GM18858 (cell line): Measurements from ENCODE around the gene MCU.

Experiments used
- ATAC-seq: cut with Tn5 transposase; IDR thresholded peaks from one replicate; pipeline ENCODE4 v1.9.1; 2021; ENCODE audit not compliant: unreplicated experiment

Gene MCU

GRCh38 chr10:72834183-72834825, 142.4 kb downstream of the MCU start:
- ATAC-seq = no peak

- ATAC-seq = no peak
These were observed 148.4 kb downstream of the MCU start for GRCh38 chr10:72840319-72840718.

DNA sequence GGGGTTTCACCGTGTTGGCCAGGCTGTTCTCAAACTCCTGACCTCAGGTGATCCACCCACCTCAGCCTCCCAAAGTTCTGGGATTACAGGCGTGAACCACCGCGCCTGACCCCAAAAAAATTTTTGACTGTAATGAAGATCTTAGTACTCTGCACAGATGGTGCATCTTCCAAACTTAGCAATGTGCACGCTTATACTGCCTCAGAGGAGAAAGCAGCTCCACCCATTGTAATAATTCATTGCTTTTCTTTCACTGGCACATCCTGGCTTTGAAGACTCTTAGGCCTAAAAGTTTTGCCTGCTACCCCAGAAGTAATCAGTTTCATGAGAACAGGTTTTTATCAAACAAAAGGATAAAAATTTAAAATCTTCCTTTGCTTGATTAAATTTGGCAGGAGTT, 149.5 kb downstream of the MCU start:
- ATAC-seq = no peak

DNA sequence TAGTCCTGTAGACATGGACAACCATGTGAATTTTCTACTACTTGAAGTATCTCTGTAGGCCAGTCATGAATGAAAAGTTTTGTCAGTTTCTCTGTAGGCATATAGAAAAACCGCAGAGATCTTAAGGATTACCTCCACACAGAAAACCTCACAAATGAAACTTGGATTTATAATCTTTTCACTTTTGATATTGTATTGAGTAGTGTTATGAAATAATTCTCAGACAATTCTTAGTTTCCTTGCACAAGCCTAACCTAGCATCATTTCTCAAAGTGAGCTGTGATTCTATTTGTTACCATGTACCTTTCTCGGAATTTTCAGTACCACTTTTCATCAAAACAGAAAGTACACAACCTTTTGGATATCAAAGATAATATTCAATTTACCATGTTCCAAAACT, 150.2 kb downstream of the MCU start:
- ATAC-seq = no peak

- no peak for ATAC-seq
These were observed 154.3 kb downstream of the MCU start for GRCh38 chr10:72846238-72846637.

- no peak for ATAC-seq
These were observed 155.7 kb downstream of the MCU start for GRCh38 chr10:72847681-72848080.

GRCh38 chr10:72850861-72851260, 158.9 kb downstream of the MCU start:
- ATAC-seq = no peak

- ATAC-seq = no peak
These were observed 159.6 kb downstream of the MCU start for GRCh38 chr10:72851509-72851908.

DNA sequence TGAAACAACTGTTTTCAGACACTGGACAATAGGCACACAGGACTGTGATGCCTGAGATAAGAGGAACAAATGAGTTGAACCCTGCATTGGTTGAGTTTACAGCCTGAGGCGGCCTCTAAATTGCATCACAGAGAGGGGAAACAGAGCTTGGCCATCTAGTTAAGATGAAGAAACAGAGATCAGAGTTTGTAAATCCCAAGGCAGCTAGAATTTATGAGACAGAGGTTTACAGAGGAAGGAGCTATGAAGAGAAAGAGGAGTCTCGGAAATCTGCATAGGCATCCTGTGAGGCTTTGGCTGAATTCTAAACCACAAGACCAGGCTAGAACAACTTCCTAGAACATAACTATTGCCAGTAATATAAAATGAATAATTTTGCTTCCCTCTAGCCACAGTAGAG, 160.6 kb downstream of the MCU start:
- no peak for ATAC-seq

GRCh38 chr10:72855129-72855528, 163.2 kb downstream of the MCU start:
- ATAC-seq = no peak

DNA sequence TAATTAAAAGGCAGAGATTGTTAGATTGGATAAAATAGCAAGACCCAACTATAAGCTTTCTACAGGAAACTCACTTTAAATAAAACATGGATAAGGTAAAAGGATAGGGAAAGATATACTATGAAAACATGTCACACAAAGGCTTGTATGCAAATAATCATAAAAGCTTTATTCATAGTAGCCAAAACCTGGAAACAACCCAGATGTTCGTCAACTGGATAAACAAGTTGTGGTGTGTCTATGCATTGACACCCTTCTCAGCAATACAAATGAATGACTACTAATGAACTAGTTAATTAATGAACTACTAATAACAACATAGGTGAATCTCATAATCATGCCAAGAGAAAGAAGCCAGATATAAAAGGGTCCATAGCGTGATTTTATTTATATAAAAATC, 163.8 kb downstream of the MCU start:
- ATAC-seq = no peak

- ATAC-seq = no peak
These were observed 166.1 kb downstream of the MCU start for GRCh38 chr10:72858067-72858466.

DNA sequence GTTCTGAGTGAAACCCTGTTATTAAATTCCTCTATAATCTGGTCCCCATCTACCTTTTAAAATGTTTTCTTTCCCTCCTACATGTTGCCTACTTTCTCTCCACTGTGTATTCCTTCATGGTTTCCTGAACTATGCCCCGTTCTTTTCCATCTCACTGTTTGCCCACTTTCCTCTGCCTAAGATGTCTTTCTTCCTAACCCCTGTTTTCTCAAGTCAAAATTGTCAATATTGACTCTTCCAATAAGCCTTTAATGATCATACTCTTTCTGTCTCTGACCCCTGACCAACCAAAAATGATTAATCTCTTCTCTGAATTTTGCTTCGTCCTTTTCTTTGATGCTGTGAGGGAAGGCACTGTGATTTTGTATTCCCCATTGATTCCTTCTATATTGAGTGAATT, 171.0 kb downstream of the MCU start:
- no peak for ATAC-seq

DNA sequence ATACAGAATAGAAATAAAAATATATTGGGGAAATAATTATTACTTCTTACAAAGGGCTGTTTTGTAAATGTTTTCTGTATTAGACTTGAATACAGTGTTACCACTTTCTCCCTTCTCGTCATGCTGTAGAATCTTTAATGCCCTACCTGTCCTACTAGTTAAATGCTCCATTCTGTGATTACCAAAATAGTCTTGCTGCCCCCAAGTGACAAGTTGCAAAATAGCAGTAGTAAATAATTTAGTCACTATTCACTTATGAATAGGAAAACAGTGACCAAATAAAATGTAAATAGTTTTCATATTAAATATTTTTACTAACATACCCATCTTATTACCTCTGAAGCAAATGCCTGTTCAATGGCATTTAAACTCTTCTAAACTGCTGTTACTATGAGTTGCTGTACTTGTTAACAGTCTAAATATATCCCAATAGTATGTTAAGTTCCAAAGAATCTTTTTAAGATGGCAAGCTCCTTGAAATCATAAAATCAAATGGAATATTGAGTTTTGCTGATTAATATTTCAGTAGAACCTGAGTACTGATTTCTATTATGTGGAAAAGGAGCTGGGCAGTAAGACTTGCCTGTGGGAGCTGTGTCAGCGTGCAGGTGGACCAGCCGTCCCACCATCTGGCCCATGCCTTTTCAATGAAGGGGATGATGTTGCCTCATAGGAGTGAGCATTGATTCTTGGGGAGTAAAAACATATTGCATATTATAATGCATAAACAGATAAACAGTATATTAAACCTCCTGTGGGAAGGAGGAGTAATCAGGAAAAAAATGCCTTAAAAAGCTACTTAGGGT, 183.5 kb downstream of the MCU start:
- ATAC-seq = no peak

DNA sequence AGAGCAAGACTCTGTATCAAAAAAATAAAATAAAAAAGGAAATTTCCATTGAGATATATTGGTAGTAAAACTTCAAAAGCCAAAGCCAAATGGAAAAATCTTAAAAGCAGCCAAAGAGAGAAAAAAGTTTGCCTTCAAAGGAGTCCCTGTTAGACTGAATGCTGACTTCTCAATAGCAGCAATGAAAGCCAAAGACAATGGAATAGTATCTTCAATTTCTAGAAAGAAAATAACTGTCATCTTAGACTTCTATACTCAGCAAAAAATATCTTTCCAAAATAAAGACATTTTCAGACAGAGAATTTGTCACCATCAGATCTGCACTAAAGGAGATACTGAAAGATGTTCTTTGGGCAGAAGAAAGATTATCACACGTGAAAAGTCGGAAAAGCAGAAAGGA, 187.3 kb downstream of the MCU start:
- ATAC-seq = no peak

GRCh38 chr10:72881291-72881690, 189.3 kb downstream of the MCU start:
- ATAC-seq = no peak

GRCh38 chr10:72883861-72884260, 191.9 kb downstream of the MCU start:
- no peak for ATAC-seq

- no peak for ATAC-seq
These were observed 194.0 kb downstream of the MCU start for GRCh38 chr10:72885953-72886352.

- no peak for ATAC-seq
These were observed 194.7 kb downstream of the MCU start for GRCh38 chr10:72886621-72887020.

- no peak for ATAC-seq
These were observed 195.1 kb downstream of the MCU start for GRCh38 chr10:72887043-72887442.

- no peak for ATAC-seq
These were observed 196.3 kb downstream of the MCU start for GRCh38 chr10:72888151-72888638.

DNA sequence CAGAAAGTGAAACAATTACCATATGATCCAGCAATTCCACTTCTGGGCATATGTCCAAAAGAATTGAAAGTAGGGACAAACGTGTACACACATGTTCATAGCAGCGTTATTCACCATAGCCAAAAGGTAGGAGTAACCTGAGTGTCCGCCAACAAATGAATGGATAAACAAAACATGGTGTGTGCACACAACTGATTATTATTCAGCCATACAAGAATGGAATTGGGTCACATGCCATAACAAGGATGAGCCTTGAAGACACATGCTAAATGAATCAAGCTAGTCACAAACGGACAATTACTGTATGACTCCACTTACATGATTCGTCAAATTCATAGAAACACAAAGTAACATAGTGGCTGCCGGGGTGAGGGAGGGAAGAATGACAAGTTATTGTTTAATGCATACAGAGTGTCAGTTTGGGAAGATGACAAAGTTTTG, 197.5 kb downstream of the MCU start:
- ATAC-seq = no peak
